ENCODE data around the gene CPA2. TPM values are rescaled to one million over a fixed set of nuclear protein-coding genes. Genes with fewer than 3 reads are reported as not detected.
"Not testable (repeated sequence)": the region's sequence is repeated elsewhere in the genome, so short reads cannot be mapped to it uniquely, and the experiment has no call there.

CPA2 gene
- total RNA-seq, 2 donors from 2014 or later = 1.1 to 1.7 TPM

GRCh38 chr7:130299866-130300265 is 33.2 kb downstream of the CPA2 start:
- no peak for ATAC-seq
- DNase-seq = no peak
- intact Hi-C loops (cut with DNase I, micrococcal nuclease) = no loop called here

GRCh38 chr7:130301501-130302020 is 34.9 kb downstream of the CPA2 start:
- DNase-seq (no peak), ATAC-seq (no peak)
- intact Hi-C loops (cut with DNase I, micrococcal nuclease) = no loop called here

- no peak for ATAC-seq
- intact Hi-C loops (cut with DNase I, micrococcal nuclease) = no loop called here
- DNase-seq = no peak
These were observed 36.0 kb downstream of the CPA2 start for GRCh38 chr7:130302649-130303048.

- intact Hi-C loops (cut with DNase I, micrococcal nuclease) = no loop called here
- ATAC-seq = no peak
- DNase-seq = no peak
These were observed 36.5 kb downstream of the CPA2 start for GRCh38 chr7:130303127-130303526.

GRCh38 chr7:130303551-130303950 is 36.9 kb downstream of the CPA2 start:
- intact Hi-C loops (cut with DNase I, micrococcal nuclease) = no loop called here
- no peak for ATAC-seq
- no peak for DNase-seq

GRCh38 chr7:130303982-130304381 is 37.3 kb downstream of the CPA2 start:
- intact Hi-C loops (cut with DNase I, micrococcal nuclease) = no loop called here
- ATAC-seq (no peak), DNase-seq (no peak)

GRCh38 chr7:130304878-130305277 is 38.2 kb downstream of the CPA2 start:
- ATAC-seq = no peak
- intact Hi-C loops (cut with DNase I, micrococcal nuclease) = no loop called here
- no peak for DNase-seq

- no peak for DNase-seq
- no peak for ATAC-seq
These were observed 38.9 kb downstream of the CPA2 start for GRCh38 chr7:130305433-130306042.

GRCh38 chr7:130309986-130310385 is 43.3 kb downstream of the CPA2 start:
- ATAC-seq = no peak
- DNase-seq = no peak
- intact Hi-C loops (cut with DNase I, micrococcal nuclease) = no loop called here

More at GRCh38 chr7:130305433-130306042, 38.9 kb downstream of the CPA2 start:
- intact Hi-C loops (cut with DNase I, micrococcal nuclease) = no loop called here

- intact Hi-C loops (cut with DNase I, micrococcal nuclease) = no loop called here
- ATAC-seq (no peak), DNase-seq (no peak)
These were observed 47.6 kb downstream of the CPA2 start for GRCh38 chr7:130314305-130314704.

GRCh38 chr7:130319541-130319940 is 52.9 kb downstream of the CPA2 start:
- intact Hi-C loops (cut with DNase I, micrococcal nuclease) = no loop called here
- no peak for DNase-seq
- no peak for ATAC-seq

- ATAC-seq; intact Hi-C loops (cut with DNase I, micrococcal nuclease); DNase-seq: not testable (repeated sequence)
These were observed 55.0 kb downstream of the CPA2 start for GRCh38 chr7:130321542-130322229.

GRCh38 chr7:130322615-130323014 is 56.0 kb downstream of the CPA2 start:
- DNase-seq (no peak), ATAC-seq (no peak)
- intact Hi-C loops (cut with DNase I, micrococcal nuclease) = no loop called here

- intact Hi-C loops (cut with DNase I, micrococcal nuclease) = no loop called here
- no peak for DNase-seq
- no peak for ATAC-seq
These were observed 57.8 kb downstream of the CPA2 start for GRCh38 chr7:130324306-130324943.

- DNase-seq (no peak), ATAC-seq (no peak)
- intact Hi-C loops (cut with DNase I, micrococcal nuclease) = no loop called here
These were observed 63.0 kb downstream of the CPA2 start for GRCh38 chr7:130329681-130330080.

- intact Hi-C loops (cut with DNase I, micrococcal nuclease) = no loop called here
- DNase-seq = no peak
- ATAC-seq = no peak
These were observed 65.8 kb downstream of the CPA2 start for GRCh38 chr7:130332259-130333053.

- no peak for ATAC-seq
- intact Hi-C loops (cut with DNase I, micrococcal nuclease) = no loop called here
- no peak for DNase-seq
These were observed 67.2 kb downstream of the CPA2 start for GRCh38 chr7:130333832-130334231.

- intact Hi-C loops (cut with DNase I, micrococcal nuclease) = no loop called here
- ATAC-seq = no peak
- no peak for DNase-seq
These were observed 67.6 kb downstream of the CPA2 start for GRCh38 chr7:130334274-130334673.

- ATAC-seq (no peak), DNase-seq (no peak)
- intact Hi-C loops (cut with DNase I, micrococcal nuclease) = no loop called here
These were observed 70.8 kb downstream of the CPA2 start for GRCh38 chr7:130337410-130337971.
